TTC549 (cell line): Measurements from ENCODE around the gene DIAPH2.

Experiments
- FAIRE-seq: peaks from 2 replicates; lab custom pipeline; 2012; peaks lifted over from hg19 to GRCh38; lab: Jason Lieb, UNC

DIAPH2 gene

GRCh38 chrX:97057349-97057909, 372.8 kb downstream of the DIAPH2 start:
- no peak for FAIRE-seq

- FAIRE-seq: no peak
Measured at GRCh38 chrX:97060020-97060419, 375.4 kb downstream of the DIAPH2 start.

GRCh38 chrX:97065066-97065465, 380.4 kb downstream of the DIAPH2 start:
- no peak for FAIRE-seq

- no peak for FAIRE-seq
Measured at GRCh38 chrX:97065973-97066372, 381.3 kb downstream of the DIAPH2 start.

- FAIRE-seq: no peak
Measured at GRCh38 chrX:97066381-97066780, 381.7 kb downstream of the DIAPH2 start.

- no peak for FAIRE-seq
Measured at GRCh38 chrX:97070346-97070745, 385.7 kb downstream of the DIAPH2 start.

- no peak for FAIRE-seq
Measured at GRCh38 chrX:97074400-97074799, 389.8 kb downstream of the DIAPH2 start.

GRCh38 chrX:97089116-97089515, 404.5 kb downstream of the DIAPH2 start:
- FAIRE-seq: no peak

- FAIRE-seq: no peak
Measured at GRCh38 chrX:97096385-97096784, 411.7 kb downstream of the DIAPH2 start.

- FAIRE-seq: no peak
Measured at GRCh38 chrX:97102938-97103337, 418.3 kb downstream of the DIAPH2 start.

- FAIRE-seq: no peak
Measured at GRCh38 chrX:97109730-97110129, 425.1 kb downstream of the DIAPH2 start.

- FAIRE-seq: no peak
Measured at GRCh38 chrX:97117572-97117971, 432.9 kb downstream of the DIAPH2 start.

GRCh38 chrX:97119474-97120109, 434.9 kb downstream of the DIAPH2 start:
- no peak for FAIRE-seq

- FAIRE-seq: no peak
Measured at GRCh38 chrX:97123001-97123400, 438.4 kb downstream of the DIAPH2 start.

GRCh38 chrX:97126020-97126419, 441.4 kb downstream of the DIAPH2 start:
- FAIRE-seq: no peak

- FAIRE-seq: no peak
Measured at GRCh38 chrX:97132664-97133415, 448.2 kb downstream of the DIAPH2 start.

- FAIRE-seq: no peak
Measured at GRCh38 chrX:97145934-97146333, 461.3 kb downstream of the DIAPH2 start.

GRCh38 chrX:97155816-97156215, 471.2 kb downstream of the DIAPH2 start:
- no peak for FAIRE-seq

GRCh38 chrX:97158269-97158668, 473.6 kb downstream of the DIAPH2 start:
- FAIRE-seq: no peak

- no peak for FAIRE-seq
Measured at GRCh38 chrX:97159916-97160800, 475.5 kb downstream of the DIAPH2 start.

GRCh38 chrX:97167333-97167732, 482.7 kb downstream of the DIAPH2 start:
- FAIRE-seq: no peak

GRCh38 chrX:97168646-97169045, 484.0 kb downstream of the DIAPH2 start:
- no peak for FAIRE-seq

- no peak for FAIRE-seq
Measured at GRCh38 chrX:97175147-97175546, 490.5 kb downstream of the DIAPH2 start.
